ENCODE data around the gene CACNA1D.

DNA sequence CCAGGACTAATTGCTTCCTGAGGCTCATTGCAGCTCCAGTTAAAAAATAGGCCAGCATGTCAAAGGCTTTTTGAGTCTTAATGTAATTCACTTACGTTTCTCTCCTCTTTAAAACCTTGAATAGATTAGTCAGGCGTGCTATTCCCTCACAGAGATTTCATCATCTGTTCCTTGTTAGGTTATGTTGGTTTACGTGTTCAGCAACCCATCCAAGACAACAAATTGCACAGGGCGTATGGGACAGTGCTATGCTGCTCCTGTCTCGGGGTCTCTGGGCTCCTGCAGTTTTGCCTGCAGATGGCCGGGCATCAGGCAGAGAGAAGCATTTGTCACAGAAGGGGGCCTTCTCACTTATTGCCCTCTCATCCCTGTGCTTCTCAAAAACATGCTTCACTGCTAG is 234.7 kb downstream of the CACNA1D start:
- TF ChIP-seq TAF1 (IDR thresholded peaks at IDR 0.05; ENCODE audit: borderline replicate concordance, low read depth, low read length), result no peak
- TF ChIP-seq POLR2AphosphoS5 (IDR thresholded peaks at IDR 0.05; ENCODE audit: low read depth, low read length), result no peak

All from GM12892 (cell line).